Middle frontal gyrus (tissue), 1 donor: ENCODE measurements around the gene HPGD.

Source experiments
- DNase-seq: peaks from one replicate; pipeline ENCODE4 v3.0.0-alpha.2; 2015; ENCODE audit warnings: low spot score; ENCODE audit errors: extremely low spot score

HPGD gene

GRCh38 chr4:174522183-174523024 lies at the start of gene HPGD:
Gene HPGD, minus strand, starts transcription at chr4:174522488. Its CDS starts 37 bp downstream, at chr4:174522451.
- DNase-seq, result no peak

DNA sequence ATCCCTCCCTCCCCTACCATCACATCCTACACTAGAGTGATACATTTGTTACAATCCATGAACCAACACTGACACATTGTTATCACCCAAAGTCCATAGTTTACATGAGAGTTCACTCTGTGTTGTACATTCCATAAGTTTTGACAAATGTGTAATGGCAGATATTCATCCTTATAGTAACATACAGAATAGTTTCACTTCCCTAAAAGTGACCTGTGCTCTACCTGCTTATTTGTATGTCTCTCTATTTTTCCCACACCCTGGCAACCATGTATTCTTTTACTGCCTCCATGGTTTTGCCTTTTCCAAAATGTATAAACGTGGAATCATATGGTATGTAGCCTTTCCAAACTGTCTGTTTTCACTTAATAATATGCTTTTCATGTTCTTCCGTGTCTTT lies 42.2 kb upstream of the HPGD start:
- DNase-seq, result no peak

- no peak for DNase-seq
Measured at GRCh38 chr4:174563399-174563798, 41.1 kb upstream of the HPGD start.

DNA sequence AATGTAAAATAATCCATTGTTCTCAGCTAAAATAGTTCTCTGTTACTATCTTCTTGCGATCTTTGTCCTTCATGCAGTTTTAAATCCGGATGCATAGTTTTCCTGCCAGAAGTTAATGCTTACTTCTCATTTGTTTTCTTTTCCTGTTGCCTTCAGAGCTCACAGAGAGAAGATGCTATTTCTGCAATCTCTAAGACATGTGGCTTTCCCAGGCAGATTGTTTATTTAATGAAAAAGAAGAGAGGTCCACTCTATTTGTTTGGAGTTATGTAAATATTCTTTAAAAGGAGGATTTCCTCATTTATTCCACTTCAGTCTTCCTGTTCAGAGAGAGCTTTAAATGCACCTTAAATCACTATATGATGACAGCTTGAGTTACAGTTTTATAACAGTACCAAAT lies 39.3 kb upstream of the HPGD start:
- DNase-seq, result no peak

- DNase-seq, result no peak
Measured at GRCh38 chr4:174559894-174560293, 37.6 kb upstream of the HPGD start.

DNA sequence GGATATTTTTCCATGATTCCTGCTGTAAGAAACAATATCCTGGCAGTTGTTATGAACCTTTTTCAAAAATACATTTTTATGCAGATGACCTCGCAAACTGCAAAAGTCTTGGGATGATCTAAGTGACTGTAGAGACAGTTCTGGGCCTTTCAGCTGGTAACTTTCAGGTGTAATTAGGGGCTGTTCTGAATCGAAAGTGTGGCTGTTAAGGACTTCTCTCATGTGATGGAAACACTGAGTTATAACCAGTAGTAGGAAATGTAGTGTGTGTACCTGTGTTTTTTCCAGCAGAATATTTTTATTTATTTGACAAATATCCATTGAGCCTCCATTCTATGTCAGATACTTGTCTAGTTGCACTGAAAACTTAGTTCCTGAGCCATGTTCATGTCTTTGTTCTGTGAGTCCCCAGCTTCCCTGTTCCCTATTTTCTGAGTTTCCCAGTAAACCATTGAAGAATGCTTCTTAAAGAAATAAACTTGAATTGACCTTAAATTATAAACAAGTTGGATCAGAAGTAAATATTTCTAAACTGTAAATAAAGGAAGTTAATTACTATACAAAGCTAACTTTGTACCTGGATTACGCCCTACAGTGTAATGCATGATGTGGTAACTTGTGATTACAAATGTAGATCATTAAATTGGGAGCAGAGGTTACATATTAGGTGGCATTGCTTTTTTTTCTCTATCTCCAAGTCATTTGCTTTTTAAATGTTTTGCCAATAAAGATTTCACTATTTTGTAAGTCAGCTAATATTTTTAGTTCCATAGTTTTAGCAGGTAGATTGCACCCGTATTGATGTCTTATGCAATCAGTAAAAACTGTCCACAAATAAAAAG lies 33.7 kb upstream of the HPGD start:
- DNase-seq, result no peak

GRCh38 chr4:174554231-174554728 lies 32.0 kb upstream of the HPGD start:
- no peak for DNase-seq

DNA sequence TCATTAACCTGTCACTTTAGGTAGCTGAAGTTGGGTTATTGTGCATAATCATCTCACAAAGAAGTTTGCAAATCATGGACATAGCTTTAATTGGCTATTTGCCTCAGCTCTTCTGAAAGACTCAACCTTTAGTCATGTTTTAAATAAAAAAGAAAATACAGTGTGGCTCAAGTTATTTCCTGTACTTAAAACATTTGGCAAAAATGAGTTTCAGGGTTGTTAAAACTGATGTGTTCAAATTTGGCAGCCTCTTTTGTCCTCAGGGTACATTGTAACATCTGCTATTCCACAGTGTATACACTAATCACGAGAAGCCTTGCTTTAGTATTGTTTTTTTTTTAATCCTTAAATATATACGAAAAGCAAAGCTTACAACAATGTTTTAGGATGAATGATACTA lies 31.5 kb upstream of the HPGD start:
- DNase-seq, result no peak

DNA sequence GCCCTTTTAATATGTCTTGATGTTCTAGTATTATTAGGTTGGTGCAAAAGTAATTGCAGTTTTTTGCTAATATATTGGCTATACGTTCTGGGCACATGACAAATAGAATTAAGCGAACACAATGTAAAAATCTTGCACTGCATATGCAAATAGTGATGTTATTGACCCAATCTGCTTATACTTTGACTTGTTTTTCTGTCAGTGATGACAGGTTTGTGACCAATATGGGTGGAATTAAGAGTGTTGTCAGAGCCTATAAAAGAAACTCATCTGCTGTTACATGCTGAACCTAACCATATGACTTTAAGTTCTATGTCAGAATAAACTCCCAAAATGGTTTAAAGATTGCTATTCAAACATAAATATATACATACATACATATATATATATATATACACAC lies 30.7 kb upstream of the HPGD start:
- DNase-seq, result no peak

GRCh38 chr4:174550541-174550940 lies 28.3 kb upstream of the HPGD start:
- DNase-seq, result no peak

DNA sequence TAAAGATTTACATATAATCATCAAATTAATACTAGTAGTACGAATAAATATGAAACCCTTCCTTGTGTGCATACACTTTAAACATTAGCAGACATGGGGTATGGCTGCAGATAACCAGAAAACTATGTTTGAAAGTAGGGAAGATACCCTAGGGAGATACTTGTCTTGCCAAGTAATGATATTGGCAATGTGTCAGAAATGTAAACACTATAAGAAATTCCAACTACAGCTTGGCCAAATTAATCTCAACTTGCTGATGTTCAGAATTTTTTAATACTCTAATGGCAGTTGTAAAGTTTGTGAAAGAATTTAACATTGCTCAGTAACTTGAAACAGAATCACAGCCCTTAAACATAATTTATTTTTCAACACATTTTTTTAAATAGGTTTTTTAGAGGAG lies 27.4 kb upstream of the HPGD start:
- no peak for DNase-seq

DNA sequence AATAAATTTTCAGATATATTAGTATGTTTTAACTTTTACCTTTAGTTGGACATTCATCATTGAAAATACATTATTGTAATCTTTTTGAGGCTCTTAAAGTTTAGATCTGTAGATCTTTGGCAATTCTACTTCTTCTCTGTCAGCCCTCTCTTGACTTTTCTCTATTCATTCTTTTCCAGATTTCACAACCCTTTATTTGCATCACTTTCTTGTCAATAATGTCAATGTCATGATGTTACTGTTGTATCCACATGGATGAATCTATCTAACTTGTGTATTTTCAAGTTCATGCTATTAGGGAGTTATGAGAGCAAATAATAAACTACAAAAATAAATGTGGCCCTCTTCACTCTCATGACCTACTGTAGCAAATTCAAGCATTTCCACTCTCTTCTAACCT lies 23.0 kb upstream of the HPGD start:
- no peak for DNase-seq

DNA sequence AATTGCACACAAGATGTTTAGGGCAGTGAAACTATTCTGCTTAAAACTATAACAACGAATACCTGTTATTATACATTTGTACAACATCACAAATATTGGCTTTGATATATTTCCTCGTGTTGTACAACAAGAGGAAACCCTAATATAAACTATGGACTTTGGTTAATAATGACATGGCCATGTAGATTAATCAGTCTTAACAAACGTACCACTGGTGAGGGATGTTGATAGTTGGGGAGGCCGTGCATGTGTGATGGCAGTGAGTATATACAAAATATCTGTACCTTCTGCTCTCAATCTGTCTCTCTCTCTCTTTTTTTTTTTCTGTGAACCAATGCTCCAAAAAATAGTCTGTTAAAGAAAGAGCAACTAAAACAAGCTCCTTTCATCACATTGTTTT lies 22.2 kb upstream of the HPGD start:
- DNase-seq, result no peak

- DNase-seq, result no peak
Measured at GRCh38 chr4:174540175-174540574, 17.9 kb upstream of the HPGD start.

DNA sequence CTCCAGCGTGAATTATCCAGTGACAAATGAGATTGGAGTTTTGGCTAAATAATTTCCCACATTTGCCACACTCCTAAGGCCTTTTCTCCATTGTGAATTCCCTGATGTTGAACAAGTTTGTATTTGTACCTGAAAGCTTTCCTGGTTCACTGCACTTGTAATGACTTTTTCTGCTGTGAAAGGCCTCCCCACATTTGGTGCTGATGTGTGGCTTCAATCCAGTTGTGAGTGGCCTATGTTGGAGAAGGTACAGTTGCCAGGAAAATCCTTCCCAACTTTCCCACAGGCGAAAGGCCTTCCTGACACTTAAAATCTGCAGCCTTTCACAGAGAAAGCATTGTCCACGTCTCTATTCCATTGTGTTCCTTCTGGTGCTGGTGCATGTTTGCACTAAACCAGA lies 17.3 kb upstream of the HPGD start:
- DNase-seq, result no peak

DNA sequence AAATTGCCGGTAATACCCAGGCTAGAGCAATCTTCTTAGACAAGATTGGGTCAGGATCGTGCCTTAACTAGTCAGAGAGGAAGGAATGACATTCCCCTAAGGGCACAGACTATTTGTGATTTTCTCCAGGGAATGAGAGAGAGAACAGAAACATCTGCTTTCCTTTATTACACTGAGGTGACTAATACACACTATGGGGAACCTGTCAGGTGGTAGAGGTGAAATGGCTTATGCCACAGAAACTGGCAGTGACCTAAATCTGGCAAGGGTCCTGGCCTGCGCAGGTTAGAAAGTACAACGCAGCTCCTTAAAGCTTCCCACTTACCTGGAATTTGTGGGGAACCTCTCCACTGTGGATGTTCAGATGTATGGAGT lies 16.6 kb upstream of the HPGD start:
- DNase-seq, result no peak

DNA sequence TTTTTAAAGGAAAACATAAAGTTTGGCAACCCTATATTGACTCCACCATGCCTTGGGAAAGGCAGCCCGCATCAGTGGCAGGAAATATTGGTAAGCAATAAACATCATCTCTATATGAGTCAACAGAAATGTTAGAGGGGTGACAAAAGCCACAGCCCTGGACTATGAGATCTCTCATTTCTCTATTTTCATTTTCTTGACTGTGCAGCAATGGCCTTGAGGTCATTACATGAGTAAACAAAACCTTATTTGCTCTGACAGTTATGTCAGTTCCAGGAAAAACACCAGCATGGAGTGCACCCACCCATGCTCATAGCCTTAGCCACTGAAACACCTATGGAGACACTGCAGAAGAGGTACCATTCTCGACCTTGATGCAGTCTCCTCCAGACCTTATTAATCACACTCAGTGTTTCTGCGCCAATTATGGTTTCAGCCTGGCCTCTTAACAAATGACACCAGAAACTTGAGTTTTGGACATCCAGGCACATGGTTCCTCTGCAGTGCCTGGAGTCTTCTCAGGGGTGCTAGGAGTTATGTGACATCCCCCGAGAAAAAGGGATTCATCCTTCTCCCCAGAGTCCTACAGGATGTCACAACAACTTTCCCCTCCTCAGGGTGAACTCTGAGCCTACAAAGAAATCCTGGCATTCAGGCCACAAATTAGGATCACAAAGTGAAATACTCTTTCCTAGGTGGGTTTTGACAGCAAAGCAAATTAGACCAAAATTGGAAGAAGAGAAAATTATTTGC lies 16.0 kb upstream of the HPGD start:
- no peak for DNase-seq

DNA sequence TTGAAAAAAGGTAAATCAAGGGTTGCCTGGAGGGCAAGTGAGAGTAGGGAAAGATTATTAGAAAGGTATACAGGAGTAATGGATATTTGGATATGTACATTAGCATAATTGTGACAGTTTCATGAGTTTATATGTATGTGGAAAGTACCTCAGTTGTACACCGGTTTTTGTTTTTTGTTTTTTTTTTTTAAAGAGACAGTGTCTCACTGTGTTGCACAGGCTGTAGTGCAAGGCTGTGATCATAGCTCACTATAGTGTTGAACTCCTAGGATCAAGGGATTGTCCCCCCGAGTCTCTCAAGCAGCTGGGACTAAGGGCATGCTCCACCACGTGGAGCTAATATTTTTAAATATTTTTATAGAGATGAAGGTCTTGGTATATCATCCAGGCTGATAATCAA lies 15.3 kb upstream of the HPGD start:
- DNase-seq, result no peak

DNA sequence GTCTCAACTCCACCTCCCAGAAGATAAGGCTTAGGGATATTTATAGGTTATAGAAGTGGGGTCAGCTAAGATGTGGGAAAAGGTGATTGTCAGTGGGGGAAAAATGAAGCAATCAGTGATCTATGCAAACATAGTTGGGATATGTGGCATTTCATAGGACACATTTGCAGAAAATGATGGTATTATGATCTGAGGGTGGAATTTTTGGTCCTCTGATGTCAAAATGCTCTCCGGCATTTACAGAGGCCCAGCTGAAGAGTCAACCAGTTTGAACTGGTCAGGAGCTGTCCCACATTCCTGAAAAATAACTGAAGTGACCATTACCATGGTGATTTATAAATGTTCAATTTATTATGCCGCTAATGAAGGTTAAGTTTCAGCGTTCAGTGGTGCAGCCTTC lies 12.2 kb upstream of the HPGD start:
- no peak for DNase-seq

DNA sequence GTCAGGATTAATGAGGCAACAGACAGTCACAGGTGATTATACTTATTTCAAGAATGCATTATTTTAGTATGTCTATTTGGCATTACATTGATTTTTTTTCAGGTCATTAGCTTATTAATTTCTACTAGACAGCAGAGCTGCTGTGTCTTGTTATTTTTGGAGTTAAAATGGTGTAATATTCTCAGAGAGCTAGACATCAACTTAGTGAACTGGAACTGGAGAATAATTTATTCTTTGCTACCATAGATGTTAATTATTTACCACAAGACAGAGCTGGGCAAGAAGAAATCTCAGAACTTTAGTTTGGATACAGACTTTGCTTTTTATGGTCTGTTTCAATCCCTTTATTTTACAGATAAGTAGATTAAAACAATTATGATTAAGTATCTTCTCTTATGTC lies 10.2 kb upstream of the HPGD start:
- DNase-seq, result no peak

- no peak for DNase-seq
Measured at GRCh38 chr4:174531486-174531885, 9.2 kb upstream of the HPGD start.

DNA sequence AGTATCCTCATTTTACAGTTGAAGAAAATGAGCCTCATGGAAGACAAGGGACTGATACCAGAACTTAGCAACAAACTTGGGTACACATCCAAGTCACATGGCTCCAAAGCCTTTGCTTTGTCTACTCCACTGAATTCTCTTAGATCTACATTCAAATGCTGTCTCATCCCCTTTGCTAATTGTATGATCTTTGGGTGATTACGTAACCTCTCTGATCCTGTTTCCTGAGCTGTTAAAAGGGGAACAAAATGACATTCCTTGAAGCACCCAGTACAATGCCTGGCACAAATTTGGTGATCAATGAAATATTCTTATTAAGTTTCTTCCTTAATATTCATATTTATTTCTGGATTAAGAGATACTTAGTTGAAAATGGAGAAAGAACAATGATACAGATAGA lies 5.9 kb upstream of the HPGD start:
- DNase-seq, result no peak
